Measurements from ENCODE around the gene TMEM258. TPM values are rescaled to one million over a fixed set of nuclear protein-coding genes. Genes with fewer than 3 reads are reported as not detected.
A peak's percentile ranks its signal among the peaks of the same experiment; 100 is the strongest.

TMEM258 gene
- total and polyA plus RNA-seq, 9 of the 15 experiments (the other 6 are each of a cell fraction or from before 2014, with no cell fraction given): 97.2 to 856 (median 231) TPM

DNA sequence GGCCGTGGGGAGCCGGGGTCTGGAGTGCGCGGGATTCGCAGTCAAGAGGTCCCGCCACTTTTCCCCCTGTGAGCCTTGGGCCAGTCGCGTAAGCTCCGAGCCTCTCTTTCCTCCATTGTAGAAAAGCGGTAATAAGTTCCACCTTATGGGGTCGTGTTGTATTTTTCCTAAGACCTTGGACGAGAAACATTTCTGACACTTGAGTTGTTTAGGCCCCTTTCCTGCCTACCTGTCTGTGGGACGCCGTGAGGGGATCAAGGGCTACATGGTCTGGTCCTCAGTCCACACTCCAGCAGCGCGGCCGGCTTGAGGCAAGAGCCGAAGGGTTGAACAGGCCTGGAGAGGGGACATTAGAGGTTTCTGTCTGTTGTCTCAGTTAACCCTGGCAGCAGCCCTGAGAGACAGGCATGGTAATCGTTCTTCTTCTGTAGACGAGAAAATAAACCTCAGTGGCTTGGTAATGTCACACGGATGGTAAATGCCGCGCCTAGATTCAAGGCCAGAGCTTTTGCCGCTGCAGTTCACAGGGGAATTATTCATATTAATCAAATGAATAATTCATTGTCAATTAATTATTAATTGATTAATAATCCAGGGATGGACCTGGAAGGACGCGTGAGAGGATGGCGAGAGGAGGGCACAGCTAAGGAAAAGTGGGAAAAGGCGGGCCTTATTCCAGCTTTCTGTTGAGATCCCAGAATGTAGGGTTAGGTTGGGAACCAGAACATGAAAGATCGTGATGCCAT is 857 bp upstream of the TMEM258 start (continued):
- TF ChIP-seq, protein P1, sequence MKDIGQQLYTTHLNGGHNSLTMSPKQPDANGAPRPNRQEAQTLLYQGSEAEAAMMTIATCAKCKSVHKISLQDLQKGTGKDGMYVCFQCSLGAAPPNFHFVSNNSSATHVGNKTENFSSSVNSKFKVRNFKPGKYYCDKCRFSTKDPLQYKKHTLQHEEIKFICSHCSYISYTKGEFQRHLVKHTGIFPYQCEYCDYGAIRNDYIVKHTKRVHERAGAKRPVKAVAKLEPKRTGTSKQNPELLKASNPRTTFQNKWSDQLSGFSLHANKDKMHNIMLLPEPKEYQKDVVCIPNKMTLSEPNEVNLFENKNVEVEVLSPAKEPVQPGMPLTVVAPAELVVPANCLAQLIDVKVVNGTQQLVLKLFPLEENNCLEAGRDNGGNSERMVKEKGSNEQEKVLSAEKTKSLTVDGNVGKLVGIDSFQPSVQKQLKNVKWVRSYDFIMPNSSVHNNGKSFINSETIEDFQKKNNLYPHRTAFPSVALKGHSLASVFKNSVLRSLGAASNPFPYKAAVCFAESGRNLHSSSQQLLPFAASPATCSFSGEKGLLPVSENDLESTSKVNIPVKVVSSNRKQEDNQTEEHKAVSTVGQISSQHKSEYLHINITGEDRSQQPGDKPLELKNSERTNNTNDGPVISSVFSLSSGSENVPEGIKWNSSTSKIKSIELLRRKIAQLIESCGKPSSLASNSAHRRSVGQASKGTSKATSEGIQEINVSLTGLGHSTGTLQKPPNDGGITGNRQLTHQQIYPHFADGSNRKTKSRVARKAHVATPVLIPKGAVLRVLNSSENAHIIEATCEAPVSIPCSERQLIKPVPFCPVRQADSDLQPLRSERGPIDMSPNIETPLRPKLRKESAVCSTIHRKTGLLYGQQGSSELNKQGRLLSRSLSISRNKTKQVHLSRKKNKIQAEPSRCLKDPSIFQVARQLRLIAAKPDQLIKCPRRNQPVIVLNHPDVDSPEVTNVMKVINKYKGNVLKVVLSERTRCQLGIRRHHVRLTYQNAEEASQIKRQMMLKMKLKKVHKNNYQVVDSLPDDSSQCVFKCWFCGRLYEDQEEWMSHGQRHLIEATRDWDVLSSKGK (CRISPR knock-in tag; IDR thresholded peaks at IDR 0.05): no peak
- TF ChIP-seq ASH1L (IDR thresholded peaks at IDR 0.05; ENCODE audit: borderline replicate concordance, low read depth, partially characterized antibody): no peak
- no peak for TF ChIP-seq NCOA6 (IDR thresholded peaks at IDR 0.05)
- no peak for TF ChIP-seq FOXJ3 (CRISPR knock-in tag; IDR thresholded peaks at IDR 0.05)
- no peak for TF ChIP-seq ID3 (CRISPR knock-in tag; IDR thresholded peaks at IDR 0.05)
- TF ChIP-seq ID3 (tag; IDR thresholded peaks at IDR 0.05): no peak
- no peak for TF ChIP-seq LARP7 (IDR thresholded peaks at IDR 0.05)
- TF ChIP-seq, protein P2, sequence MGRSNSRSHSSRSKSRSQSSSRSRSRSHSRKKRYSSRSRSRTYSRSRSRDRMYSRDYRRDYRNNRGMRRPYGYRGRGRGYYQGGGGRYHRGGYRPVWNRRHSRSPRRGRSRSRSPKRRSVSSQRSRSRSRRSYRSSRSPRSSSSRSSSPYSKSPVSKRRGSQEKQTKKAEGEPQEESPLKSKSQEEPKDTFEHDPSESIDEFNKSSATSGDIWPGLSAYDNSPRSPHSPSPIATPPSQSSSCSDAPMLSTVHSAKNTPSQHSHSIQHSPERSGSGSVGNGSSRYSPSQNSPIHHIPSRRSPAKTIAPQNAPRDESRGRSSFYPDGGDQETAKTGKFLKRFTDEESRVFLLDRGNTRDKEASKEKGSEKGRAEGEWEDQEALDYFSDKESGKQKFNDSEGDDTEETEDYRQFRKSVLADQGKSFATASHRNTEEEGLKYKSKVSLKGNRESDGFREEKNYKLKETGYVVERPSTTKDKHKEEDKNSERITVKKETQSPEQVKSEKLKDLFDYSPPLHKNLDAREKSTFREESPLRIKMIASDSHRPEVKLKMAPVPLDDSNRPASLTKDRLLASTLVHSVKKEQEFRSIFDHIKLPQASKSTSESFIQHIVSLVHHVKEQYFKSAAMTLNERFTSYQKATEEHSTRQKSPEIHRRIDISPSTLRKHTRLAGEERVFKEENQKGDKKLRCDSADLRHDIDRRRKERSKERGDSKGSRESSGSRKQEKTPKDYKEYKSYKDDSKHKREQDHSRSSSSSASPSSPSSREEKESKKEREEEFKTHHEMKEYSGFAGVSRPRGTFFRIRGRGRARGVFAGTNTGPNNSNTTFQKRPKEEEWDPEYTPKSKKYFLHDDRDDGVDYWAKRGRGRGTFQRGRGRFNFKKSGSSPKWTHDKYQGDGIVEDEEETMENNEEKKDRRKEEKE (IDR thresholded peaks at IDR 0.05; ENCODE audit: borderline replicate concordance in 1 of 2, control insufficient read depth in 1 of 2, low read depth in 2 of 2, low read length in 1 of 2): no peak
- no peak for TF ChIP-seq JUND (IDR thresholded peaks at IDR 0.05; ENCODE audit: borderline replicate concordance, low read depth, low read length)
- 0 out of 3 replicates have a peak, but pooled peaks have one; percentile 2 for TF ChIP-seq JUND (tag; IDR thresholded peaks at IDR 0.05; ENCODE audit: borderline replicate concordance, low read depth, low read length)
- TF ChIP-seq CHCHD3 (CRISPR knock-in tag; IDR thresholded peaks at IDR 0.05): no peak
- TF ChIP-seq PKNOX1 (IDR thresholded peaks at IDR 0.05): no peak
- TF ChIP-seq DACH1 (IDR thresholded peaks at IDR 0.05; ENCODE audit: partially characterized antibody): peak; percentile 97
- no peak for TF ChIP-seq ESRRB (CRISPR knock-in tag; IDR thresholded peaks at IDR 0.05; ENCODE audit: borderline replicate concordance)

Measured in K562 (cell line).